Dedifferentiated amniotic fluid mesenchymal stem cell (primary cell): ENCODE results near the gene ELANE.
"Not testable (repeated sequence)": the region's sequence is repeated elsewhere in the genome, so short reads cannot be mapped to it uniquely, and the experiment has no call there.

Experiments
- DNase-seq: peaks from one replicate; pipeline ENCODE4 v3.0.0-alpha.2; 2016; ENCODE audit errors: extremely low spot score

The ELANE gene

GRCh38 chr19:842802-843179 lies 9.3 kb upstream of the ELANE start:
- not testable (repeated sequence) for DNase-seq

GRCh38 chr19:843180-843835 lies 8.8 kb upstream of the ELANE start:
- no peak for DNase-seq

DNA sequence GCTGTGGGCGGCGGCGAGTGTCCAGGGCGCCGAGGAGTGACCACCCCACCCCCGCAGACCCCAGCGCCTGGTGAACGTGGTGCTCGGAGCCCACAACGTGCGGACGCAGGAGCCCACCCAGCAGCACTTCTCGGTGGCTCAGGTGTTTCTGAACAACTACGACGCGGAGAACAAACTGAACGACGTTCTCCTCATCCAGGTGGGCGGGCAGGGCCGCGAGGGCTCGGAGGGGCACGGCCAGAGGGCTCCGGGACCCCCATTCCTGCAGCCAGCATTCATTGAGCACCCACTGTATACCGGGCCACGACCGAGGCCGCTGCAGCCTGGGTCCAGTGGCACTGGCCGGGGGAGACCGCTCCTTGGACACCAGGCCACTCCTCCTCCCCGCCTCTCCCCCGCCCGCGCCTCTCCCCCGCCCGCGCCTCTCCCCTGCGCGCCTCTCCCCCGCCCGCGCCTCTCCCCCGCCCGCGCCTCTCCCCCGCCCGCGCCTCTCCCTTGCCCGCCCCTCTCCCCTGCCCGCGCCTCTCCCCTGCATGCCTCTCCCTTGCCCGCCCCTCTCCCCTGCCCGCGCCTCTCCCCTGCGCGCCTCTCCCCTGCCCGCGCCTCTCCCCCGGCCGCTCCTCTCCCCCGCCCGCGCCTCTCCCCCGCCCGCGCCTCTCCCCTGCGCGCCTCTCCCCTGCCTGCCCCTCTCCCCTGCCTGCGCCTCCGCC lies 8.1 kb upstream of the ELANE start:
- no peak for DNase-seq

- DNase-seq, result no peak
Measured at GRCh38 chr19:844546-844971, 7.5 kb upstream of the ELANE start.

DNA sequence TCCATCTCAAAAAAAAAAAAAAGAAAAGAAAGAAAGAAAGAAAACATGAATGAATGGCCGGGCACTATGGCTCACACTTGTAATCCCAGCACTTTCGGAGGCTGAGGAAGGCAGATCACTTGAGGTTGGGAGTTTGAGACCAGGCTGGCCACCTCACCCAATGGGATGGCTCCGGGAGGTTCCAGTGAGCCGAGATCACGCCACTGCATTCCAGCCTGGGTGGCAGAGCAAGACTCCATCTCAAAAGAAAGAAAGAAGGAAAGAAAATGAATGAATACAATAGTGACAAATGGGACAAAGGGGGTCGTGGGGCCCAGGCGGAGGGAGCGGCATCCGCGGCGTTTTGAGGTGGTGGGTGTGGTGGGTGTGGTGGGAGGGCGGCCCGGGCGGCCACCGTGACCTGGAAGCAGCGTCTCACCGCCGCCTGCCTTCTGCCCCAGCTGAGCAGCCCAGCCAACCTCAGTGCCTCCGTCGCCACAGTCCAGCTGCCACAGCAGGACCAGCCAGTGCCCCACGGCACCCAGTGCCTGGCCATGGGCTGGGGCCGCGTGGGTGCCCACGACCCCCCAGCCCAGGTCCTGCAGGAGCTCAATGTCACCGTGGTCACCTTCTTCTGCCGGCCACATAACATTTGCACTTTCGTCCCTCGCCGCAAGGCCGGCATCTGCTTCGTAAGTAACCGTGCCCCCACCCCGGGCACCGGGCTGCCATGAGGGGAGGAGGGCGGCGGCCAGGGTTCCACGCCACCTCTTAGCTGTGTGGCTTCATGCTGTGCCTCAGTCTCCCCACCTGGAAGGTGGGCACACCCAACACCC lies 6.2 kb upstream of the ELANE start:
- DNase-seq, result no peak

- no peak for DNase-seq
Measured at GRCh38 chr19:848386-848921, 3.6 kb upstream of the ELANE start.

DNA sequence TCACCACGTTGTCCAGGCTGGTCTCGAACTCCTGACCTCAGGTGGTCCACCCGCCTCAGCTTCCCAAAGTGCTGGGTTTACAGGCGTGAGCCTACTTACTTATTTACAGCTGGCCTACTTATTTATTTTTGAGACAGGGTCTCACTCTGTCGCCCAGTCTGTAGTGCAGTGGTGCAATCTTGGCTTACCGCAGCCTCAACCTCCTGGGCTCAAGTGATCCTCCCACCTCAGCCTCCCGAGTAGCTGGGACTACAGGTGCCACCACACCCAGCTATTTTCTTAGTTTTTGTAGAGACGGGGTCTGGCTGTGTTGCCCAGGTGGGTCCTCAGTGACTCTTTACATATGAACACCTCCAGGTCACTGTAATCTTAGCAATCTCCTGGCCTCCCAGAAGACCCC lies 2.9 kb upstream of the ELANE start:
- DNase-seq, result not testable (repeated sequence)

DNA sequence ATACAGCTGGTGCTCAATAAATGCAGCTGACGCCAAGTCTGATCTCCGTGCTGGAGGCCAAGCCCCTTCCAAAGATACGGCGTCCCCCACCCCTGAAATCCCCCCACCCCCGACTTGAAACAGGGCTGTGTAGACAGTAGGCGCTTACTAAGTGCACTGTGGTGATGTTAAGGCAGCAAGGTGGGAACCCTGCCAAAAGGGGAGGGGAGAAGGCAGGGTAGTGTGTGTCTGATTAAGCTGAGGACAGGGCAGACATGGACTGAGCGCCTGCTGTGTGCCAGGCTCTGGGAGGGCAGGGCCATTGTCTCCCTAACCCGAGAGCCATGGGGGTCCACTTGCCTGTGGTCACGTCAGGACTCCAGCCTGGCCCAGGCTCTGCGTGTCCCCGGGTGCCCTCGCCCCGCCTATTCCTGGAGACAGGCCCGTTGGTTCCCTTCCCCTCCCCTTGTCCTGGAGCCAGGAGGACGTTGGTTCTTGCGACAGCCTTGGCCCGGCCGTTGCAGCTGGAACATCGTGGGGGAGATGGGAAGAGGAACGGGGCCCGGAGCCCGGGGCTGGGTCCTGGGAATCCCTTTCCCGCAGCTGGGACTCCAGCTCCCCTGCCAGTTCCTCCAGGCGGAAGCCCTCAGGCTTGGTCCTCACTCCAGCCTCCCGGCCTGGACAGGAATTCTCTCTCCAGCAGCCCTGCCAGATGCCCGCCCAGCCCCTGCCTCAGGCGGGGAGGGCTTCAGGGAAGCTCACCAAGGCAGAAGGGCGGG lies 1.7 kb upstream of the ELANE start:
- DNase-seq, result peak; percentile 89

DNA sequence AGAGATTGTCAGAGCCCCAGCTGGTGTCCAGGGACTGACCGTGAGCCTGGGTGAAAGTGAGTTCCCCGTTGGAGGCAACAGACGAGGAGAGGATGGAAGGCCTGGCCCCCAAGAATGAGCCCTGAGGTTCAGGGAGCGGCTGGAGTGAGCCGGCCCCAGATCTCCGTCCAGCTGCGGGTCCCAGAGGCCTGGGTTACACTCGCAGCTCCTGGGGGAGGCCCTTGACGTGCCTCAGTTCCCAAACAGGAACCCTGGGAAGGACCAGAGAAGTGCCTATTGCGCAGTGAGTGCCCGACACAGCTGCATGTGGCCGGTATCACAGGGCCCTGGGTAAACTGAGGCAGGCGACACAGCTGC lies 1.1 kb upstream of the ELANE start:
- no peak for DNase-seq

GRCh38 chr19:853014-853585 lies 997 bp downstream of the ELANE start:
- DNase-seq, result no peak

GRCh38 chr19:853614-854220 lies 1.6 kb downstream of the ELANE start:
- DNase-seq, result not testable (repeated sequence)

DNA sequence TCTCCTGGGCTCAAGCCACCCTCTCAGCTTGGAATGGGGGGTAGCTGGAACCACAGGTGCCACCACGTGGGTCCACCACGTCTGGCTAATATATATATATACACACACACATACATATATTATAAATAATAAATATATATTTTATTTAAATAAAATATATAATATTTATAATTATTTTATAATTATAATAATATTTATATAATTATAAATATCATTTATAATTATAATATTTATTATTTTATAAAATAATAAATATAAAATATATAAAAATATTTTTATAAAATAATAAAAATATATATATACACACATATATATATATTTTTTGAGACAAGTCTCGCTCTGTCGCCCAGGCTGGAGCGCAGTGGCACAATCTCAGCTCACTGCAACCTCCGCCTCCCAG lies 2.4 kb downstream of the ELANE start:
- no peak for DNase-seq

GRCh38 chr19:855142-855541 lies 3.0 kb downstream of the ELANE start:
- DNase-seq, result no peak

DNA sequence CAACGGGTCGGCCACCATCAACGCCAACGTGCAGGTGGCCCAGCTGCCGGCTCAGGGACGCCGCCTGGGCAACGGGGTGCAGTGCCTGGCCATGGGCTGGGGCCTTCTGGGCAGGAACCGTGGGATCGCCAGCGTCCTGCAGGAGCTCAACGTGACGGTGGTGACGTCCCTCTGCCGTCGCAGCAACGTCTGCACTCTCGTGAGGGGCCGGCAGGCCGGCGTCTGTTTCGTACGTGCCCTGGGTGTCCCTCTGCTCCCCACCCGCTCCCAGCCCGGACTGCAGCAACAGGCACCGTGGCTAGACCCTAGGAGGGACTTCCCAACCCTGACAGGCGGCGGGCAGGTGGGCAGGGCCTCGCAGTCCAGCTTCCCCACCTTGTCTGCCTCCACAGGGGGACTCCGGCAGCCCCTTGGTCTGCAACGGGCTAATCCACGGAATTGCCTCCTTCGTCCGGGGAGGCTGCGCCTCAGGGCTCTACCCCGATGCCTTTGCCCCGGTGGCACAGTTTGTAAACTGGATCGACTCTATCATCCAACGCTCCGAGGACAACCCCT lies 3.5 kb downstream of the ELANE start:
- no peak for DNase-seq

GRCh38 chr19:858284-858683 lies 6.2 kb downstream of the ELANE start:
- DNase-seq, result no peak

DNA sequence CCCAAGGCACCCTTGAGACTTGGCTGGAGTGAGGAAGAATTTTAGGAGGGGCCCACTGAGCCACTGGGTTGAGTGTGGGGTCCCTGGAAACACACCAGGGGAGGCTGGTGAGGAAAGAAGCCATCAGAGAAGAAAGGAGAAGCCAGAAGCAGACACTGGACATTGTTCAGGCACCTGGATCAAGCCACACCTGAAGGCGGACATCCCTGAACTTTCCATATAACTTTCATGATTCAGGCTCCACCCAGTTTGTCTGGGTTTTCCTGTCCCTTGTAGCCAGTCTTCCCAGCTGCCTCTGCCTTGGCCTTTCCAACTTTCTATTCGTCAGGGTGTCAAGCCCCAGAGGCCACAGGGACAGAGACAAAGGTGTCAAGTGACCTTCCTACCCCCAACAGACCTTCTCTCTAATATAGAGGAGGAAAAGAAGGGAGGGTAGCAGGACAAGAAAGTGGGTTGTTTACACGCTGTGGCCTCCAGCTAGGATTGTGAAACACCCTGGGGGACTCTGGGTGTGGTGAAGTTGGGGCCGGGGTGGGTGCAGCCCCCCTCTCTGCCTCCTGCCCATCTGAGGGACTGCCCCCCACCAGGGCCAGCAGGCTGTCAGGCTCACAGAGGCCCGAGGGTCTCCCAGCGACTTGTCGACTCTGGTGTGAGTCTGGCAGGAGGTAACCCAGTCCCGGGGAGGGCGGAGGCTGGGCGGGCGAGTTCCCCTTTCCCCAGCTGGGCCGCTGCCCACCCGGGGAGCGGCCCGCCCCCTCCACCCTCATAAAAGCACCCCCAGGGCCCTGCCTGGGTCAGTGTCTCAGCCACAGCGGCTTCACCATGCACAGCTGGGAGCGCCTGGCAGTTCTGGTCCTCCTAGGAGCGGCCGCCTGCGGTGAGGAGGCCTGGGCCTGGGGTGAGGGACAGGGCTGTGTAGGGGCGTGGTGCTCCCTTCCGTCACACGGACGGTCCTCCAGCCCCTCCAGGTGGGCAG lies 7.1 kb downstream of the ELANE start, which contains the start of gene CFD:
CFD (plus strand) TSS at position 797 of the 976 bp plus-strand sequence; CDS start at position 823, 26 bp downstream.
- DNase-seq, result no peak

DNA sequence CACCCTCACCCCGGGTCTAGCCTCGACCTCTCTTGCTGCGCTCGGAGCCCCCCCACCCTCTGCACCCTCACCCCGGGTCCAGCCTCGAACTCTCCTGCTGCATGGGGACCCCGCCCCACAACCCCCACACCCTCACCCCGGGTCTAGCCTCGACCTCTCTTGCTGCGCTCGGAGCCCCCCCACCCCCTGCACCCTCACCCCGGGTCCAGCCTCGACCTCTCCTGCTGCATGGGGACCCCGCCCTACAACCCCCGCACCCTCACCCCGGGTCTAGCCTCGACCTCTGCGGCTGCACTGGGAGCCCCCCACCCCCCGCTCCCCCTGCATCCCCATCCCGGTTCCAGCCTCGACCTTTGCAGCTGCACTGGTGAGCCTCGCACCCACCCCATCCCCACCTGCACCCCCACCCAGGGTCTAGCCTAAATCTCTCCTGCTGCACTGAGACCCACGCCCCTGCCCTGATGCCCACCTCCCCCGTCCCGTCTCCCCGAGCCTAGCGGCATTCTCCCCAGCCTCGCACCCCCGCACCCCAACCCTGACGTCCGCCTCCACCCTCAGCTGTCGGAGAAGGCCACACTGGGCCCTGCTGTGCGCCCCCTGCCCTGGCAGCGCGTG lies 9.1 kb downstream of the ELANE start:
- no peak for DNase-seq

GRCh38 chr19:861756-862580 lies 9.9 kb downstream of the ELANE start:
- no peak for DNase-seq
